ENCODE measurements around the gene ITGB8. TPM values are rescaled to one million over a fixed set of nuclear protein-coding genes. Genes with fewer than 3 reads are reported as not detected.

Gene ITGB8
- total and polyA plus RNA-seq, 2 experiments from 2014 or later = 3.3 to 9.9 TPM

DNA sequence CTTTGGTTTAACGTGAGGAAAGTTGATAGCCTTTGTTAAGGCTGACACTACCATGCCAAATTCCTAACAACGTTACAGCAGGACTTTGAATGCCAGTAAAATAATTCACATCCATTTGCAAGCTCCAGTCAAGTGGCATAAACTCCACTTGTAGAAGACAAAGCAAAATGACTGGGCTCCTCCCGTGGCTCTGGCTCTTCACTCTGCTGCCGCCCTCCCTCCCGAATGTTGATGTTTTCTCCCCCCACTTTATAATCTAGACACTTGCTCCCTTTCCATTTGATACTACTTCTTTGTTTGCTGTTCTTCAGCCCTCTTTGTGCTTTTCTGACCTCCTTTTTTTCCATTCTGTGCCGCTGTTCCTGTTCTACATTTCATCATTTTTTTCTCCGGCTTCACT is 22.8 kb upstream of the ITGB8 start:
- Histone ChIP-seq H3F3A (ENCODE audit: insufficient read depth) (no peaks in the 10 kb centered on the region), H3K4me1 (ENCODE audit: insufficient read depth) (peaks cover 8% of the 10 kb centered on the region; the same call in 1 of the 2 replicates), H3K4me2 (ENCODE audit: unreplicated experiment) (no peak overlapping the region), H3K9me2 (ENCODE audit: insufficient read depth) (no peaks in the 10 kb centered on the region), H4K20me1 (ENCODE audit: insufficient read depth) (no peaks in the 10 kb centered on the region), H3K79me2 (ENCODE audit: insufficient read depth) (no peaks in the 10 kb centered on the region), H3K9ac (no peak overlapping the region), H3K4me3 (no peak overlapping the region), H3K27me3 (replicated peaks; ENCODE audit: insufficient read depth) (no peaks in the 10 kb centered on the region), H3K27ac (no peak overlapping the region), H3K9me3 (ENCODE audit: low read depth) (no peaks in the 10 kb centered on the region), H2AFZ (no peak overlapping the region), H3K36me3 (ENCODE audit: low read depth) (no peaks in the 10 kb centered on the region)
- no peak for TF ChIP-seq EZH2phosphoT487 (IDR thresholded peaks at IDR 0.05; ENCODE audit: insufficient read depth, low read depth)
- TF ChIP-seq EZH2 (IDR thresholded peaks at IDR 0.05; ENCODE audit: insufficient read depth, poor library complexity, severe bottlenecking) = no peak
- 81 to 84% methylated on average over 7 of the region's 7 CpGs for WGBS, 2 experiments (ENCODE audit: low coverage in 1 of 2, low lambda C conversion rate in 2 of 2, missing lambda C conversion rate in 2 of 2)
- in situ Hi-C loops (cut with MboI) = no loop called here
- no peak for DNase-seq

DNA sequence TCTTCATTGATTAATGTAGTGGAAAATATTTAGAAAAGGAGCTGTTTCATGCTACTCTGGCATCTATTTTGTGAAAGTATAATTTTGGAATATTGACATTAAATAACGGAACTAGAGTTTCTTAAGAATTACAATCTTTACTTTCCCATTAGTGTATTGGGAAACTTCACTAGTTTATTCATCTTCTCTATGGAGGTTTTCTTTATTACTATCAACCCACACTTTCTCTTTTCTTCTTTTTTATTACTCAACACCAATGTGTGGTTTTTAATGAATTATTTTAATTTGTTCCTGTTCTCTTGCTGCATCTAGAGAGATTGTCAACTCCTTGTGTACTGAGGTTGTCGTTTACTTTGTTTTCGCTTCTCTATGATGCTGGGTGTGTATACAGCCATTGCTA is 20.4 kb upstream of the ITGB8 start:
- no peak for DNase-seq
- H3K4me1 ChIP-seq (ENCODE audit: insufficient read depth) = peaks cover 8% of the 10 kb centered on the region; the same call in 1 of the 2 replicates
- in situ Hi-C loops (cut with MboI) = loop anchor here (10.0 kb wide), 2 partner anchors 346 to 556 kb away; no protein-coding TSS in a partner anchor

DNA sequence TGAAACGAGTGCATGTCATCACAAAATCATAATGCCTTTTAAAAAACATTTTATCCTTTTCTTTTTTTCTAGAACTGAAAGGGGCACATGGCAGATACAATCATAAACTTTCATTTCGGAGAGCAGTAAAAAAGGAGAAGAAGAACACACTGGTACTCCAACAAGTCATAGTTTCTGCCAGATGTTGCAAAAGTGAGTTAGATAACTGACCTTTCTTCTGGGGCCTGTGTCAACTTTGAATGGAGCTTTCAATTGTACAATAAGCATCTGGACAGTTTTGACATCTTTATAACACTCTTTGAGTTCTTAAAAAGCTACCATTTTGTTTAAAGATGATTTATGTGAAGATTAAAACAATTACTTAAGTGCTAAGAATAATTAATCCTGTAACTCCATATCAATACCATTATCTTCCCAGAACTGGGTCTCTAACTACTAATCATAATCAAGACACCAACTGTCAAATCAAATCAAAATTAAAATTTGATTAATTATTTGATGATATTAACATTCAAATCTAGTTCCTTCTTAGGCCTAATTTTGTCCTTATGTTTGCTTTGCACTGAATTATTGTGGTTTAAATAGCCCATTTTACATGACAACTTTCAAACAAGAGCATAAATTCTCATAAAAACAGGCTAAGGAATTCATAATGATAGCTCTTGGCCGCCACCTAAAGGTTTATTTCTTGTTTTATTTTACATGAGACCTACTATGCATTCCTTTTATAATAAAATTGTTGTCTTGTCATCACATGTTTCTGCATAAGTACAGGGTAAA is 19.5 kb upstream of the ITGB8 start:
- Histone ChIP-seq H3K4me1 (ENCODE audit: insufficient read depth) (peaks cover 8% of the 10 kb centered on the region; the same call in 1 of the 2 replicates), H3K4me2 (ENCODE audit: unreplicated experiment) (peak overlapping the region; percentile 10), H3F3A (ENCODE audit: insufficient read depth) (no peaks in the 10 kb centered on the region), H3K27ac (no peak overlapping the region), H3K79me2 (ENCODE audit: insufficient read depth) (no peaks in the 10 kb centered on the region), H4K20me1 (ENCODE audit: insufficient read depth) (no peaks in the 10 kb centered on the region), H3K9me3 (ENCODE audit: low read depth) (no peaks in the 10 kb centered on the region), H3K27me3 (replicated peaks; ENCODE audit: insufficient read depth) (no peaks in the 10 kb centered on the region), H3K36me3 (ENCODE audit: low read depth) (no peaks in the 10 kb centered on the region), H3K9me2 (ENCODE audit: insufficient read depth) (no peaks in the 10 kb centered on the region), H2AFZ (no peak overlapping the region), H3K4me3 (no peak overlapping the region), H3K9ac (no peak overlapping the region)
- 60 to 65% methylated on average over 3 of the region's 3 CpGs for WGBS, 2 experiments (ENCODE audit: low coverage in 1 of 2, low lambda C conversion rate in 2 of 2, missing lambda C conversion rate in 2 of 2)
- peak; percentile 66 for DNase-seq
- in situ Hi-C loops (cut with MboI) = loop anchor here (10.0 kb wide), 2 partner anchors 346 to 556 kb away; no protein-coding TSS in a partner anchor
- TF ChIP-seq EZH2phosphoT487 (IDR thresholded peaks at IDR 0.05; ENCODE audit: insufficient read depth, low read depth) (no peak), EZH2 (IDR thresholded peaks at IDR 0.05; ENCODE audit: insufficient read depth, poor library complexity, severe bottlenecking) (no peak)

More for the DNA sequence above, 20.4 kb upstream of the ITGB8 start:
- Histone ChIP-seq H3K4me3 (no peak overlapping the region), H3K27ac (no peak overlapping the region), H4K20me1 (ENCODE audit: insufficient read depth) (no peaks in the 10 kb centered on the region), H3K9me2 (ENCODE audit: insufficient read depth) (no peaks in the 10 kb centered on the region), H3K9ac (no peak overlapping the region), H3K9me3 (ENCODE audit: low read depth) (no peaks in the 10 kb centered on the region), H3K4me2 (ENCODE audit: unreplicated experiment) (no peak overlapping the region), H3K79me2 (ENCODE audit: insufficient read depth) (no peaks in the 10 kb centered on the region), H3F3A (ENCODE audit: insufficient read depth) (no peaks in the 10 kb centered on the region), H3K36me3 (ENCODE audit: low read depth) (no peaks in the 10 kb centered on the region), H3K27me3 (replicated peaks; ENCODE audit: insufficient read depth) (no peaks in the 10 kb centered on the region), H2AFZ (no peak overlapping the region)
- TF ChIP-seq EZH2phosphoT487 (IDR thresholded peaks at IDR 0.05; ENCODE audit: insufficient read depth, low read depth) = no peak
- TF ChIP-seq EZH2 (IDR thresholded peaks at IDR 0.05; ENCODE audit: insufficient read depth, poor library complexity, severe bottlenecking) = no peak
- WGBS, 2 experiments (ENCODE audit: low coverage in 1 of 2, low lambda C conversion rate in 2 of 2, missing lambda C conversion rate in 2 of 2) = 93 to 94% methylated on average over 3 of the region's 3 CpGs

DNA sequence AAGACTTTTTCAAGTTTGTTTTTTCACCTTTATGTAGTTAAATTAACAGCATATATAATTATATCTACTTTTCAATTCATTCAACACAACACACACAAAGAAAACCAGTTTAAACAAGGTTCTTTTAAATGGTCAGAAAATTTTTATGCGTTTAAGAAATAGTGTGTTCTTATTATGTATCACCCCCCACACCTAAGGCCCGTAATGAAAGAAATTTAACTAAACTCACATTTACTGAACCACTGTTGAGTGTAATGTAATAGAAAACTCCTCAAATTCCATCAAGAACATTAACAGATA is 19.0 kb upstream of the ITGB8 start:
- DNase-seq = no peak
- TF ChIP-seq EZH2phosphoT487 (IDR thresholded peaks at IDR 0.05; ENCODE audit: insufficient read depth, low read depth) (no peak), EZH2 (IDR thresholded peaks at IDR 0.05; ENCODE audit: insufficient read depth, poor library complexity, severe bottlenecking) (no peak)
- Histone ChIP-seq H3K79me2 (ENCODE audit: insufficient read depth) (no peaks in the 10 kb centered on the region), H3K4me3 (no peak overlapping the region), H4K20me1 (ENCODE audit: insufficient read depth) (no peaks in the 10 kb centered on the region), H3K9ac (no peak overlapping the region), H3K27me3 (replicated peaks; ENCODE audit: insufficient read depth) (no peaks in the 10 kb centered on the region), H2AFZ (no peak overlapping the region), H3K9me3 (ENCODE audit: low read depth) (no peaks in the 10 kb centered on the region), H3K4me2 (ENCODE audit: unreplicated experiment) (no peak overlapping the region), H3K4me1 (ENCODE audit: insufficient read depth) (peaks cover 8% of the 10 kb centered on the region; the same call in 1 of the 2 replicates), H3F3A (ENCODE audit: insufficient read depth) (no peaks in the 10 kb centered on the region), H3K27ac (no peak overlapping the region), H3K36me3 (ENCODE audit: low read depth) (no peaks in the 10 kb centered on the region), H3K9me2 (ENCODE audit: insufficient read depth) (no peaks in the 10 kb centered on the region)
- in situ Hi-C loops (cut with MboI) = loop anchor here (10.0 kb wide), 2 partner anchors 347 to 557 kb away; no protein-coding TSS in a partner anchor
- WGBS, 2 experiments (ENCODE audit: low coverage in 1 of 2, low lambda C conversion rate in 2 of 2, missing lambda C conversion rate in 2 of 2) = 65 to 74% methylated on average over 2 of the region's 2 CpGs

All from GM23248 (cell line).